Tibial nerve (tissue), 4 donors: ENCODE results near the gene ARL8A.

ENCODE experiments used
- CTCF ChIP-seq, 5 experiments: fragments of 200-600 bp in 3 of 5; fragments of 450-650 bp in 2 of 5; sonication (generic) in 3 of 5; IDR thresholded peaks; one replicate each; pipeline ENCODE4 v1.5.1; 2016 to 2019; ENCODE audit warnings: antibody characterized with exemption in 5 of 5, mild to moderate bottlenecking in 3 of 5, moderate library complexity in 2 of 5
- EP300 ChIP-seq, 2 donors: sonication (generic); formaldehyde crosslinking; IDR thresholded peaks; one replicate each; pipeline ENCODE4 v1.6.1; 2017; ENCODE audit warnings: antibody characterized with exemption in 2 of 2, mild to moderate bottlenecking in 1 of 2
- POLR2A ChIP-seq, 2 donors: fragments of 450-650 bp; IDR thresholded peaks; one replicate each; pipeline ENCODE4 v1.6.1; 2017; ENCODE audit warnings: antibody characterized with exemption in 2 of 2, mild to moderate bottlenecking in 2 of 2, moderate library complexity in 2 of 2

GRCh38 chr1:202110977-202111376, 33.6 kb downstream of the ARL8A start:
- TF ChIP-seq CTCF (IDR thresholded peaks at IDR 0.05) = no peak
- no peak for TF ChIP-seq POLR2A (IDR thresholded peaks at IDR 0.05)
- TF ChIP-seq EP300 (IDR thresholded peaks at IDR 0.05) = no peak
